GM19397 (cell line): Measurements from ENCODE around the gene ARRDC1.

ENCODE experiments used
- ATAC-seq: cut with Tn5 transposase; IDR thresholded peaks from one replicate; pipeline ENCODE4 v1.9.1; 2021; ENCODE audit warnings: mild to moderate bottlenecking, moderate library complexity; ENCODE audit not compliant: unreplicated experiment

The ARRDC1 gene

DNA sequence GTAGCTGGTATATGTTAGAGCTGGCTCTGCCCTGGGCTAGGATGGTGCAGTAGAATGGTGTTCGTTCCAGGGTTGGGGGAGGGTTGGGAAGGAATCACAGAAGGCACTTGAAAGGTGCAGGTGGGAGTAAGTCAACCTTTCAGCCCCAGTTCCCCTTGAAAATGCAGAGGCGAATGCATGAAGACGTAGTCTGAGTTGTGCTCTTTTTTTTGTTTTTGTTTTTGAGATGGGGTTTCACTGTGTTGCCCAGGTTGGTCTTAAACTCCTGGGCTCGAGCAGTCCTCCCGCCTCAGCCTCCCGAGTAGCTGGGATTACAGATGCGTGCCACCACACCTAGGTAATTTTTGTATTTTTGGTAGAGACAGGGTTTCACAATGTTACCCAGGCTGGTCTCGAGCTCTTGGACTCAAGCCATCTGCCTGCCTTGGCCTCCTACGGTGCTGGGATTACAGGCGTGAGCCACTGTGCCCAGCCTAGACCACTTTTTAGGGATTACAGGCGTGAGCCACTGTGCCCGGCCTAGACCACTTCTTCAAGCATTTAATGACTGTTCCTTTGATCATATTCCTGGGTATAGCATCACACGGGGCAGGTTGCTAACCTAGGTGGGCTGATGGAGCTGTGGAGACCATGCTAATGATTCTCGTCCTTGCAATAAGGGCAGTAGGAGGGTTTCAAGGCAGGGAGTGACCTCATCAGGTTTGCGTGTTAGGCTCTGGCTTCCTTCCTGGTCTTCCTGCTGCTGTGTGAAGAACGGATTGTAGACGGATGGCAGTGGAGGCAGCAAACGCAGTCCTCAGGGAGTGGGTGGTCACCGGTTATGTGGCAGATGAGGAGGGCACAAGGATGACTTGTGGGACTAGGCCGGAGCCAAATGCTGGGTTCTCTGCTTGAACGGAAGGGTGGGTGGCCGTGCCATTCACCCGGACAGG lies 27.0 kb downstream of the ARRDC1 start:
- no peak for ATAC-seq

DNA sequence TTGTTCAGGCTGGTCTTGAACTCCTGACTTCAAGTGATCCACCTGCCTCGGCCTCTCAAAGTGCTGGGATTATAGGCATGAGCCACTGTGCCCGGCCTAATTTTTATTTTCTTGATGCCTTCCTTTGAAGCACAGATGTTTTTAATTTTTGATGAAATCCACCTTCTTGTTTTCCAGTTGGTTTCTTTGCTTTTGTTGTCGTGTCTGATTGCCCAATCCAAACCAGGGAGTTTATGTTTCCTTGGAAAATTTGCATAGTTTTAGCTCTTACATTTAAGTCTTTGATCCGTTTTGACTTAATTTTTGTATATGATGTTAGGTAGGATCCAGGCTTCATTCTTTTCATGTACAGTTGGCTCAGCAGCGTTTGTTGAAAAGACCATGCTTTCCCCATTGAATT lies 28.5 kb downstream of the ARRDC1 start:
- ATAC-seq: no peak

DNA sequence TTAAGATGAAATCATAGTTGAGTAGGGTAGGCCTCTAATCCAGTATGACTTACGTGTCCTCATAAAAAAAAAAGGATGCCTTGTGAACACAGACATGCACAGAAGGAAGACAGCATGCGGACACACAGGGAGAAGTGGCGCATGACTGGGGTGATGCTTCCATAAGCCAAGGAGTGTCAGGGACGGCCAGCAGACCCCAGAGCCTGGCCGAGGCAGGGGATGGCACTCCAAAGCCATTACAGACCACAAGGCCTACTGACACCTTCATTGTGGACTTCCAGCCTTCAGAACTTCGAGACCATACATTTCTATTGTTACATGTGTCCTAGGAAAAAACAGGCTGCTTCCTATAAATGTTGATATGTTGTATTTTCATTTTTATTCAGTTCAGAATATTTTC lies 33.2 kb downstream of the ARRDC1 start:
- no peak for ATAC-seq

DNA sequence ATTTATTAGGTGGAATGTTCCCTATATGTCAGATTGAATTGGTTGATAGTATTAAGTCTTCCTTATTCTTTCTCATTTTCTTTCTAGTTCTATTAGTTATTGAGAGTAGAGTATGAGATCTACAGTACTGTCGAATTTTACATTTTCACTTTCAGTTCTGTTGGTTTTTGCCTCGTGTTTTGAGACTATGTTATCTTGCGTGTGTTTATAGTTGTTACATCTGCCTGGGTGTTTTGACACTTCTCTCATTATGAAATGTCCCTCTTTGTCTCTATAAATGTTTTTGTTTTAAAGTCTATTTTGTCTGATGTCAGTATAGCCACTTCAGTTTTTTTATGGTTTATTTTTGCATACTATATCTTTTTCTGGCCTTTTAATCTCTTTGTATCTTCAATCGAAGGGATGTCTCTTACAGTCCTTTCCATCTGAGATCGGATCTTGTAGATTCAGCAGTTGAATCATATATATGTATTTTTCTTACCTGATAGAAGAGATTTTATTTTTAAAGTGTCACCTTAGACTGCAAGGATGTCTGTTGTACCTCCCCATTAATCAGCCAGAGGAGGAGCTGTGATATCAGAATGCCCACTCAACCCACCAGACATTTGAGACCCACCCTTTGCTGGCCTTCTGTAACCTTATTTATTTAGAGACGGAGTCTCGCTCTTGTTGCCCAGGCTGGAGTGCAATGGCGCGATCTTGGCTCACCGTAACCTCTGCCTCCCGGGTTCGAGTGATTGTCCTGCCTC lies 34.0 kb downstream of the ARRDC1 start:
- no peak for ATAC-seq

DNA sequence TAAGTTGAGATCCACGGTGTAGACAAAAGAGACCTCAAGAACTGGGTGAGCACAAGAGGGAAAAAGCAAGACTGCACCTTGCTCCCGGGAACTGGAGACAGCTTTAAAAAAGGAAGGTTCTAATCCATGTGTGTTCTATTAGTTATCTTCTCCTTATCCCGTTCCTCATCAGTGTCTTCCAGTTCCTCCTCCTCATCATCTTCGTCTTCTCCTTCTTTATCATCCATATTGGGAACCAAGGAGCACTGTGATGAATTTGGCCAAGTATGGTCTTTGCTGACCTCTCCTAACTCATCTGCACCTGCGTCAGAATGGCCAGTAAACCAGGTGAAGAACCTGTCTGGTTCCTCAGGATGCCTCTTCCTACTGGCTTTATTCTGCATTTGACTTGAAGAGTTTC lies 35.4 kb downstream of the ARRDC1 start:
- ATAC-seq: no peak

DNA sequence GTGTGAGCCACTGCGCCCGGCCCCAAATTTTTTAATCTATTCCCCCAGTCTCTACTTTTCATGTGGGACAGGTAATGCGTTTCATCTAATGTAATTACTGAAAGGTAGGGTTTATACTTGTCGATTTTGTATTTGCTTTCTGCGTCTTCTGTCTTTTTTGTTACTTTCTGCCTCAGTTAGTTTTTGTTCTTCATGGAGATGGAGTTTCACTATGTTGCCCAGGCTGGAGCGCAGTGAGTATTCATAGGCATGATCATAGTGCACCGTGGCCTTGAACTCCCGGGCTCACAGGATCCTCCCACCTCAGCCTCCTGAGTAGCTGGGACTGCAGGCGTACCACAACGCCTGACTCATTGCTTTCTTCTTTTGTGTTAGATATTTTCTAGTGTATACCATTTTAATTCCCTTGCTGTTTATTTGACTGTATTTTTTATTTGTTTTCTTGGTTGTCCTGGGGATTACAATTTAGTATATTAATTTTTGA lies 36.7 kb downstream of the ARRDC1 start:
- ATAC-seq: no peak

DNA sequence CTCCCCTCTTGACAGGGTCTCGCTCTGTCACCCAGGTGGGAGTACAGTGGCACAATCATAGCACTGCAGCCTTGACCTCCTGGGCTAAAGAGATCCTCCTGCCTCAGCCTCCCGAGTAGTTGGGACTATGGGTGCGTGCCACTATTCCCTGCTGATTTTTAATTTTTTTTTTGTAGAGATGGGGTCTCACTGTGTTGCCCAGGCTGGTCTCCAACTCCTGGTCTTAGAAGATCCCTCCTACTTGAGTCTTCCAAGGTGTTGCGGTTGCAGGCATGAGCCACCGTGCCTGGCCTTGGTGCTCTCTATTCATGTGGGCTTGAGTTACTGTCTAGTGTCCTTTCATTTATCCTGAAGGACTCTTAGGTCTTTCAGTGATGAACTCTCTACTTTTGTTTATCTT lies 37.4 kb downstream of the ARRDC1 start:
- ATAC-seq: no peak

DNA sequence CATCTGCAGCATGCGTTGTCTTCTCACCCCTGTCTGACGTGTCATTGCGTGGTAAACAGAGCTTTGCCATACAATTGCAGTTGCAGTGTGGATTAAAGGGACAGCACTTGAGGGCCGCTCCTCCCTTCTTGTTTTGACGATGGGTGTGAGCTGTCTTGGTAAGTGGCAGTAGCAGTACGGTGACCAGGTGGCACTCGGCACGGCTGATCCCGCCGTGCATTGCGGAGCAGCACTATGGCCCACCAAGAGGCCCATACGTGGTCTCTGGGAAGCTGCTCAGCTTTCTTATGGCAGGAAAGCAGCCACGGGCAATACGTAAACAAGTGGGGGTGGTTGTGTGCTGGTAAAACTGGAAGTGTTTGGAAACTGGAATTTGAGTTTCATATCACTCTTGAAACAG lies 38.4 kb downstream of the ARRDC1 start:
- no peak for ATAC-seq

DNA sequence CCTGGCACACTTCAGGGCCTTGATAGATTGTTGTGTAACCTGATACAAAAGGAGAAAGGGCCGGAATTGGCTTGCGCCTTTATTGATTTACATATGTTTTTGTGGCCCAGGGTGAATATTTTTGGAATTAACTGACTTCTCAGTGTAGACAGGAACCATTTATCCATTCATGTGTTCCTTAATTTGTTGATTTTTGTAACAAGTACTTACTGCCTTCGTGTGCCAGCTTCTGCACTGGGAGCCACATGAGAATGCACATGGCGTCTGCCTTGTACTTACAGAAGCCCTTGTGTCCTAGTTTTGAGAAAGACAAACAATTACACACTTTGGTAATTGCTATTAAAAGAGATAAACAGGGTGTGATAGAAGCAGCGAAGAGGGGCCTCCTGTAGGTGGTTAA lies 39.7 kb downstream of the ARRDC1 start:
- ATAC-seq: no peak

DNA sequence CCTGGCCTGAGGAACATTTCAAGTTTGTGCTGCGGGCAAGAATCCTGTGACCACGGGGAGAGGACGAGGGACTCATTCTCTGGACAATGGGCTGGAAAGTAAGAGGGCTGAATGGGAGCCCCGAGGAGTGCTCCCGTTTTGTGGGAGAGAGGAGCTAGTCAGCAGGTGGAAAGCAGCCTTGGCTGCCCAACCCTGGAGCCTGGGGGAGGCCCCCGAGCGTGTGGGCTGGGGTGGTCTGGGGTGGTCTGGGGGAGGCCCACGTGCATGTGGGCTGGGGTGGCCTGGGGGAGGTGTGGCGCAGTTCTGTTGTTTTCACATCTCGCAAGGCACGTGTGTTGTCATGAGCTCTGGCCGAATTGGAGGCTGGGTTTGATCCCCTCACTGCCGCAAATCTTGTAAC lies 40.9 kb downstream of the ARRDC1 start:
- no peak for ATAC-seq

DNA sequence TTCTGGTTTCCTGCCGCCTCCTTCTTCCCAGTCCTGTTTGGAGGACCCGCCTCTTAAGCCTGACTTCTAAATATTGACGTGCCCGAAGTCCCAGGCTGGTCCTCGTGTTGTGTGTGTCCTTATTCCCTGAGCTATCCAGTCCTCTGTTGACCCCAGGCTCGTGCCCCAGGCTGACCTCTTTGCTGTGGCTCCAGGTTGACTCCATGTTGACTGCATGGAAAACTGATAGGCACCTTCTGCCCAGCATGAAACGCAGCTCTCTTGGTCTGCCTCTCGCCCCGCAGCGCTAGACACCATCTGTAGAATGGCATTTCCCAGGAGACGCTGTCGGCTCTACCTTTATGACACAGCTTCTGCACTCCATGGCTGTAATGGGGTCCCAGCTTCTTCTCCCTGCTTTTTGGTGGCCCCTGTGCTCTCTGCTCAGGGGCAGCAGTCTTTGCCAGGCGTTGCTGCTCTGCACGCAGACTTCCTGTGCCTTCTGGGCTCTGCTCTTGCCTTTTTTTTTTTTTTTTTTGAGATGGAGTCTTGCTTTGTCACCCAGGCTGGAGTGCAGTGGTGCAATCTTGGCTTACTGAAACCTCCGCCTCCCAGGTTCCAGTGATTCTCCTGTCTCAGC lies 41.7 kb downstream of the ARRDC1 start:
- ATAC-seq: no peak

DNA sequence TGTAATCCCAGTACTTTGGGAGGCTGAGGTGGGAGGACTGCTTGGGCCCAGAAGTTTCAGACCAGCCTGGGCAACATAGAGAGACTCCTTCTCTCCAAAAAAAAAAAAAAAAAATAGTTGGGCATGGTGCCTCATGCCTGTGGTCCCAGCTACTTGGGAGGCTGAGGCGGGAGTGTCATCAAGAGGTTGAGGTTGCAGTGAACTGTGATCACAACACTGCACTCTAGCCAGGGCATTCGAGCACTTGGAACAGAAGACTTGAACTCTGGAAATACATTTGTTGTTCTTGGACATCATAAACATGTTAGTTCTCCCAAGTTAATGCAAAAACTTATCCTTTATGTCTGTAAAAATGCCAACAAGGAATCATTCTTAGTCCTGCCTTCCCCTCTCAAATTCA lies 42.9 kb downstream of the ARRDC1 start:
- ATAC-seq: no peak

DNA sequence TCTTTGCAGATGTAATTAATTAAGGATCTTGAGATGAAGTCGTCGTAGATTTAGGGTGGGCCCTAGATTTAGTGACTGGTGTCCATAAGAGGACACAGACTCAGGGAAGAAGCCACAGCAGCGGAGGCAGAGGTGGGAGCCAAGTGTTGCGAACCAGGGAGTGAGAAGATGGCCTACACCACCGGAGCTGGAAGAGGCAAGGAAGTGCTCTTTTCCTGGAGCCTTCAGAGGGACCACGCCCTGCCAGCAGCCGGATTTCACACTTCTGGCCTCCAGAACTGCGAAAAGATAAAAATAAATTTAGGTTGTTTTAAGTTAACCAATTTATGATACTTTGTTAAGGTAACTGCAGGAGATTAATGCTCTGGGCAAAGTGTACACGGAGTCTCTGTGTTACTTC lies 44.1 kb downstream of the ARRDC1 start:
- no peak for ATAC-seq

DNA sequence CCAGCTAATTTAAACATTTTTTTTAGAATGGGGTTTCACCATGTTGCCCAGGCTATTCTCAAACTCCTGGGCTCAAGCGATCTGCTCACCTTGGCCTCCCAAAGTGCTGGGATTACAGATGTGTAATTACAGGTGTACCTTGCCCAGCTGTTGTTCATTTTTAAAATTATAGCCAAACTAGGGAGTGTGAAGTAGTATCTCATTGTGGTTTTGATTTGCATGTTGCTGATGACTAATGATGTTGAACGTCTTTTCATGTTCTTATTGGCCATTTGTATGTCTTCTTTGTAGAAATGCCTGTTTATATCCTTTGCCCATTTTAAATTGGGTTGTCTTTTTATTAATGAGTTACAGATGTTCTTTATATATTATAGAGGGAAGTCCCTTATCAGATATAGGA lies 44.8 kb downstream of the ARRDC1 start:
- no peak for ATAC-seq

DNA sequence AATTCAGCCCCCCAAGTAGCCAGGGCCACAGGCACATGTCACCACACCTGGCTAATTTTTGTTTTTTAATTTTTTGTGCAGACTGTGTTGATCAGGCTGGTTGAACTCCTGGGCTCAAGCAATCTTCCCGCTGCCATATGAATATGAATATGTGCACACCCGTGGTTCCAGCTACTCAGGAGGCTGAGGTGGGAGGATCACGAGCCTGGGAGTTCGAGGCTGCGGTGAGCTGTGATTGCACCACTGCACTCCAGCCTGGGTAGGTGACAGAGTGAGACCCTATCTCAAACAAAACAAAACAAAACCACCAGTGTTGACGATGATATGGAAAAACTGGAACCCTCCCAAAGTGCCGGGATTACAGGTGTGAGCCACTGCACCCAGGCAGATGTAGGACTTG lies 45.3 kb downstream of the ARRDC1 start:
- no peak for ATAC-seq

DNA sequence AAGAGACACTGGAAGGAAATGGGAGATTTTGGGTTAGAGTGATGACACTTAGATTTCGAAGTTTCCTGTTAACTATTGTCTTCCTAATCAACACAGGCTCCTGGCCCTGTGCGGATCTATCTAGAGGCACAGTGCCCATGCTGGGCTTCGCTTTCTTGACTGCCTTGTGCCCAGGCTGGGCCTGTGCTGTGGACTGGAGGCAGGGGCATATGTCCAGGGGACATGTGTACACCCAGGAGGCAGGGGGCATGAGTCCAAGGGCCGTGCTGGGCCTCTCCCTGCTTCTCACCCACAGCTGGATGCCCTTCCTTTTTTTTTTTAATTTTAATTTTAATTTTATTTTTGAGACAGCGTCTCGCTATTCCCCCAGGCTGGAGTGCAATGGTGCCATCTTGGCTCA lies 50.9 kb downstream of the ARRDC1 start:
- ATAC-seq: no peak

DNA sequence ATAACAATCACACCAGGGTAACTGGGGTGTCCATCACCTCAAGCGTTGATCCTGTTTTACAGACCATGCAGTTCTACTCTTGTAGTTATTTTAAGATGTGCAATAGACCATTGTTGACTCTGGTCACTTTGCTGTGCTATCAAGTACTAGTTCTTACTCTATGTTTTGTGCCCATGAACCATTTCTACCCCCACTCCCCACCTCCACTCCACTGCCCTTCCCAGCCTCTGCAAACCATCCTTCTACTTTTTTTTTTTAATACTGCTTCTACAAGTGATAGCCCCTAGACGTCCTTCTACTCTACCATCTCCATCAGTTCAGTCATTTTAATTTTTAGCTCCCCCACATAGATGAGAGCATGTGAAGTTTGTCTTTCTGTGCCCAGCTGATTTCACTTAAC lies 52.1 kb downstream of the ARRDC1 start:
- ATAC-seq: no peak

DNA sequence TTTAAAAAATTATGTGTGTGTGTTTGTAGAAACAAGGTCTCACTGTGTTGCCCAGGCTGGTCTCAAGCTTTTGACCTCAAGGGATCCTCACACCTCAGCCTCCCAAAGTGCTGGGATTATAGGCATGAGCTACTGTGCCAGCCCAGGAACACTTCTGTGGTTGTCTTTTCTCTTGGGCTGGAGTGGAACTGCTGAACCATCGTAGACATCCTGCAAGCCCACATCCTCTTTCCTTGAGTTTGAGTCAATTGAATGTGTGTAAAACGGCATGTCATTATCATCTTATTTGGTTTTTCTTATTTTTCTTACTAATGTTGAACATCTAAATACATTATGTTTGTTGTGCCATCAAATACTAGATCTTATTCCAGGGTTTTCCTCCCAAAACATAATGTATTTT lies 53.3 kb downstream of the ARRDC1 start:
- ATAC-seq: no peak

DNA sequence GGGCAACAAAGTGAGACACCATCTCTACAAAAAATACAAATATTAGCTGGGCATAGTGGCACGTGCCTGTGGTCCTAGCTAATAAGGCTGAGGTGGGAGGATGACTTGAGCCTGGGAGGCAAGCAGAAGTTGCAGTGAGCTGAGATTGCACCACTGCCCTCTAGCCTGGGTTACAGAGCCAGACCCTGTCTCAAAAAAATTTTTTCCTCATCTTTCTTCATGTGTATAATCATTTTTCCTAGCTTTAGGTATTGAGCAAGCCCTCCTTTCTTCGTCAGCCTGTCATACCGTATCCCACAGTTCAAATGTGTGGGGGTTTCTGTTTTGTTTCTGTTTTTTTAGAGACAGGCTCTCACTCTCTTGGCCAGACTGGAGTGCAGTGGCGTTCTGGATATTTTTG lies 54.7 kb downstream of the ARRDC1 start:
- ATAC-seq: no peak

DNA sequence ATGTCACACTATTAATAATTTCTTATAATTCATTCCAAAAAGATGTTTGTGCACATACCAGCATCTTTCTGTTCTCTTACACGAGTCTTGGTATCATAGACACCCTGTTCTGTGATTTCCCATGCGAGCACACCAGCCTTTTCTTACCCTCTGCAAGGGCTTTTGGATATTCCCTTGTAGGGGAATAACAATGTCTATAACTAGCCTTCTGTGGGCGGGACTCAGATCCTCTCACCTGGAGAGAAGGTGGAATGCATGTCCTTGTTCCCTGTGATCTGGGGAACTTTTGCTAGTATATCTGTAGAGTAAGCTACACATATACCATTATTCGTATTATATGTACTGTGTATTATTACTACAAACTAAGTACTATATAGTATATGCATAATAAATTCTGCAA lies 58.1 kb downstream of the ARRDC1 start:
- ATAC-seq: no peak

DNA sequence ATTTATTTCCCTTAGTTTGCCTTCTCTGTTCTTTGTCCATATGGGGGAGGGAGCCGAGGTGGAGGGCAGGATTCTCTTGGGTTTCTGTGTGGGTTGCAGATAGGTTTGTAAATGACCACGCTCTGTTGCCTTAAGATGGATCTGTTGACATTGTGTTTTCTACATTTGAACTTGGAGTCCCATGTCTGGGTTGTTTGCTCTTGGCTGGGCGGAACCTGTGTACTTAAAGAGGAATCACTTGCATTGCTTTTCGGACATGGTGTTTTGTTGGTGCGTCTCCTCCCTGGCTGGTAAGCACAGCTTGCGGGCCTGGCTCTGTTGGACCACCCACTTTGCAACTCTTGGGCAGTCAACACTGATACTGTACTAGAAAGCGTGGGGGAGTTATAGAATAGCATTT lies 59.2 kb downstream of the ARRDC1 start:
- ATAC-seq: no peak
